Parathyroid adenoma (tissue), 2 donors: ENCODE results near the gene PRSS58.

Experiments used
- H2AFZ ChIP-seq: fragments of 300-600 bp; sonication (generic); one replicate; pipeline ENCODE4 v1.7.0; 2017; ENCODE audit warnings: antibody characterized with exemption, mild to moderate bottlenecking
- H3K27ac ChIP-seq: fragments of 300-600 bp; sonication (generic); one replicate; pipeline ENCODE4 v1.7.0; 2017
- H3K27me3 ChIP-seq: fragments of 300-600 bp; sonication (generic); one replicate; pipeline ENCODE4 v1.7.0; 2017; ENCODE audit warnings: low read length; ENCODE audit not compliant: control insufficient read depth, insufficient read depth
- H3K36me3 ChIP-seq: fragments of 300-600 bp; sonication (generic); one replicate; pipeline ENCODE4 v1.7.0; 2017; ENCODE audit warnings: low read length; ENCODE audit not compliant: control insufficient read depth, insufficient read depth
- H3K4me1 ChIP-seq: fragments of 300-600 bp; sonication (generic); one replicate; pipeline ENCODE4 v1.7.0; 2017; ENCODE audit warnings: control low read depth
- H3K4me2 ChIP-seq: fragments of 300-600 bp; sonication (generic); one replicate; pipeline ENCODE4 v1.7.0; 2017; ENCODE audit warnings: low read length
- H3K4me3 ChIP-seq: fragments of 300-600 bp; sonication (generic); one replicate; pipeline ENCODE4 v1.7.0; 2017; ENCODE audit warnings: low read depth, low read length
- H3K79me2 ChIP-seq: fragments of 300-600 bp; sonication (generic); one replicate; pipeline ENCODE4 v1.7.0; 2017; ENCODE audit warnings: control low read depth
- H3K9ac ChIP-seq: fragments of 300-600 bp; sonication (generic); one replicate; pipeline ENCODE4 v1.7.0; 2017; ENCODE audit warnings: mild to moderate bottlenecking
- H3K9me3 ChIP-seq: fragments of 300-600 bp; sonication (generic); one replicate; pipeline ENCODE4 v1.7.0; 2017; ENCODE audit warnings: low read length; ENCODE audit not compliant: control insufficient read depth
- CTCF ChIP-seq: fragments of 300-600 bp; sonication (generic); IDR thresholded peaks from one replicate; pipeline ENCODE4 v1.7.0; 2017; ENCODE audit warnings: antibody characterized with exemption, mild to moderate bottlenecking
- donor health status: primary hyperparathyroidism.

PRSS58 gene

GRCh38 chr7:142279601-142280000 is 21.7 kb upstream of the PRSS58 start:
- H3K36me3 ChIP-seq: no peaks in the 10 kb centered on the region
- H3K9ac ChIP-seq: no peak overlapping the region
- no peaks in the 10 kb centered on the region for H3K27me3 ChIP-seq
- H3K4me1 ChIP-seq: no peaks in the 10 kb centered on the region
- TF ChIP-seq CTCF: no peak
- no peak overlapping the region for H3K27ac ChIP-seq
- H3K4me2 ChIP-seq: no peak overlapping the region
- H3K9me3 ChIP-seq: no peaks in the 10 kb centered on the region
- no peak overlapping the region for H3K4me3 ChIP-seq
- H3K79me2 ChIP-seq: no peaks in the 10 kb centered on the region
- no peak overlapping the region for H2AFZ ChIP-seq

- Histone ChIP-seq H3K27ac (no peak overlapping the region), H3K4me3 (no peak overlapping the region)
- TF ChIP-seq CTCF: no peak
Measured at GRCh38 chr7:142275028-142275427, 17.2 kb upstream of the PRSS58 start.

GRCh38 chr7:142272841-142273240 is 15.0 kb upstream of the PRSS58 start:
- no peak overlapping the region for H3K9ac ChIP-seq

More at GRCh38 chr7:142275028-142275427, 17.2 kb upstream of the PRSS58 start:
- Histone ChIP-seq H3K9me3 (no peaks in the 10 kb centered on the region), H2AFZ (no peak overlapping the region), H3K79me2 (no peaks in the 10 kb centered on the region), H3K4me2 (no peak overlapping the region), H3K27me3 (no peaks in the 10 kb centered on the region), H3K9ac (no peak overlapping the region), H3K4me1 (no peaks in the 10 kb centered on the region), H3K36me3 (no peaks in the 10 kb centered on the region)

GRCh38 chr7:142263598-142264380 is 5.9 kb upstream of the PRSS58 start:
- Histone ChIP-seq H3K9me3 (no peaks in the 10 kb centered on the region), H3K36me3 (no peaks in the 10 kb centered on the region), H3K4me2 (no peak overlapping the region), H2AFZ (no peak overlapping the region), H3K4me1 (no peaks in the 10 kb centered on the region), H3K27ac (no peak overlapping the region), H3K79me2 (no peaks in the 10 kb centered on the region), H3K9ac (no peak overlapping the region), H3K27me3 (no peaks in the 10 kb centered on the region), H3K4me3 (no peak overlapping the region)
- TF ChIP-seq CTCF: no peak

More at GRCh38 chr7:142272841-142273240, 15.0 kb upstream of the PRSS58 start:
- Histone ChIP-seq H3K27ac (no peak overlapping the region), H3K27me3 (no peaks in the 10 kb centered on the region), H3K4me2 (no peak overlapping the region), H3K79me2 (no peaks in the 10 kb centered on the region), H3K4me1 (no peaks in the 10 kb centered on the region), H3K9me3 (no peaks in the 10 kb centered on the region), H3K36me3 (no peaks in the 10 kb centered on the region), H2AFZ (no peak overlapping the region), H3K4me3 (no peak overlapping the region)
- no peak for TF ChIP-seq CTCF

- H3K4me2 ChIP-seq: no peak overlapping the region
- H3K4me3 ChIP-seq: no peak overlapping the region
- no peak overlapping the region for H3K27ac ChIP-seq
- H3K27me3 ChIP-seq: no peaks in the 10 kb centered on the region
- peaks cover 20% of the 10 kb centered on the region for H3K4me1 ChIP-seq
- TF ChIP-seq CTCF: no peak
- H3K9me3 ChIP-seq: no peaks in the 10 kb centered on the region
- H3K36me3 ChIP-seq: no peaks in the 10 kb centered on the region
- no peak overlapping the region for H3K9ac ChIP-seq
- H2AFZ ChIP-seq: no peak overlapping the region
- H3K79me2 ChIP-seq: no peaks in the 10 kb centered on the region
Measured at GRCh38 chr7:142250705-142251104, 7.2 kb downstream of the PRSS58 start.
